Bronchial epithelial cell (primary cell): ENCODE measurements around the gene RPL27A. TPM values are rescaled to one million over a fixed set of nuclear protein-coding genes. Genes with fewer than 3 reads are reported as not detected.

ENCODE experiments used
- DNase-seq: peaks from one replicate; pipeline ENCODE4 v3.0.0-alpha.2; 2010; ENCODE audit warnings: low read depth
- FAIRE-seq: peaks from 2 replicates; lab custom pipeline; 2011; peaks lifted over from hg19 to GRCh38; lab: Jason Lieb, UNC
- H3K27me3 ChIP-seq: 2 replicates; pipeline ENCODE4 v1.5.1; 2011; ENCODE audit warnings: low read length; ENCODE audit not compliant: control insufficient read depth, insufficient read depth
- H3K36me3 ChIP-seq: 2 replicates; pipeline ENCODE4 v1.5.1; 2011; ENCODE audit warnings: low read length; ENCODE audit not compliant: control insufficient read depth, insufficient read depth
- H3K4me3 ChIP-seq: 2 replicates; pipeline ENCODE4 v1.5.1; 2011; ENCODE audit warnings: mild to moderate bottlenecking, low read depth, low read length, control low read depth
- CTCF ChIP-seq: IDR thresholded peaks from 2 replicates; pipeline ENCODE4 v1.5.1; 2011; ENCODE audit warnings: mild to moderate bottlenecking, moderate library complexity, low read length, control low read depth, inconsistent platforms; ENCODE audit not compliant: insufficient read depth, severe bottlenecking
- total RNA-seq: library from RNA; depleted of rRNA; stranded (reverse); fragments of >200 nt; gene quantifications from 2 replicates; pipeline ENCODE4 v1.2.1, GENCODE V29; 2014

The RPL27A gene
- total RNA-seq, 1 donor from 2014 or later = 1,407 TPM

DNA sequence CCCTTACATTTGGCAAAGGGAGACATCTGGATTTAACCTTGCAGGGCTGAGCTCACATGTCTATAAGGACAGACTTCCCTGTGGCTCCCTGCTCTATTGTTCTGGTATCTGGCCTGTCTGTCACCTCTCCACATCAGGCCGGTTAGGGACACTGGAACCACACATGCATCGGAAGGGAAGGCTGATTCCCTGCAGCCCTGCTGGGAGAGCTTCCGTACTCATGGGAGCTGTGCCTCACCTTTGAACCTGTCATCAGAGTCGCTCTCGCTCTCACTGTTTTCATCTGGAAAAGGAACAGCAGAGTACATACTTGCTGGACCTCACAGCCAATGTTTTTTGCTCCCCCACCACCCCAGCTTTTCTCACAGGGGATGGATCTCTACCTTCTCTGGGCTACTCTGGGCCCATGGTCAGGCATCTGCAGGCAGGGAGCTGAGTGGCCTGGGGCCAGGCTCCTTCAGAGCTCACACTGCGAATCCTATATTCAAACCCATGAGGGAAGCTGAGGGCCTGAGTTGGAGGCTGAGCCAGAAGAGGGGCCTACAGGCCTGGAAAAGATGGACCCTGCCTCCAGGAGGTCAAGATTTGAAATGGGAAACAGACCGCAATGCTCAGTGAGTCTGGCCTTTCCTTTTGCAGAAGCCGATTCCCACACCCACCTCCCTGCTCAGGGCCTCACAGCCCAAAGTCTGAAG, 31.3 kb downstream of the RPL27A start:
- FAIRE-seq (no peak), DNase-seq (no peak)
- TF ChIP-seq CTCF = no peak
- H3K4me3 ChIP-seq = no peak overlapping the region
- peaks cover 22% of the 10 kb centered on the region for H3K36me3 ChIP-seq
- no peaks in the 10 kb centered on the region for H3K27me3 ChIP-seq

DNA sequence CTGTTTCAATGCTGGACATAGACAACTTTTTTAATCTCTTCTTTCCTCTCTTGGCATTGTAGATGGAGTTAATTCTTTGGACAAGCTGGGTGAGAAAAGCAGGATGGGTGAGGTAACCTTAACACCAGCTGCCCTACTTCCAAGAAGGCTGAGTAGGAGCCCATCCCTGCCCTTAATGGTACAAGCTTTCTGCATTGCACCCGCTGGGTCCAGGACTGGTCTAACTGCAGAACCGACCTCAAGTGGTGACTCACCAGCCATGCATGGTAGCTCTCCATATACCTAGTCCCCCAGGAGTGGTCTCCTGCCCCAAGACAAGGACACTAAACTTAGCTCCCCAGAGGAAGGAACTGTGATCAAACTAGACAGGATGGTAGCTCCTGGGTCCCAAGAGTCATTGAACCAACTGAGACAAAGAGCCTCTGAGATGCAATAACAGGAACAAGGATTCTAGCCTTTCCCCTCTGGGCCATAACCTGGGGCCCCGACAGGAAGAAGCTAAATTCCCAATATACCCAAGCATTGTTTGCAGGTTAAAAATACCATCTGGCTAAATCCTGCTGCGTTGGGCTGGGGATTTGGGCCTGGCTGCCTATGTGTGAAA, 32.1 kb downstream of the RPL27A start:
- Histone ChIP-seq H3K4me3 (no peak overlapping the region), H3K36me3 (peaks cover 21% of the 10 kb centered on the region), H3K27me3 (no peaks in the 10 kb centered on the region)
- DNase-seq (no peak), FAIRE-seq (no peak)
- no peak for TF ChIP-seq CTCF

GRCh38 chr11:8715501-8715900, 32.9 kb downstream of the RPL27A start:
- no peak for TF ChIP-seq CTCF
- no peak for FAIRE-seq
- peaks cover 20% of the 10 kb centered on the region for H3K36me3 ChIP-seq

GRCh38 chr11:8717544-8717875, 34.9 kb downstream of the RPL27A start:
- Histone ChIP-seq H3K27me3 (no peaks in the 10 kb centered on the region), H3K4me3 (no peak overlapping the region), H3K36me3 (peaks cover 13% of the 10 kb centered on the region)
- no peak for TF ChIP-seq CTCF
- no peak for DNase-seq
- FAIRE-seq = no peak

More at GRCh38 chr11:8715501-8715900, 32.9 kb downstream of the RPL27A start:
- H3K4me3 ChIP-seq = no peak overlapping the region
- H3K27me3 ChIP-seq = no peaks in the 10 kb centered on the region
- no peak for DNase-seq

GRCh38 chr11:8717876-8718753, 35.5 kb downstream of the RPL27A start:
- Histone ChIP-seq H3K4me3 (no peak overlapping the region), H3K36me3 (peaks cover 10% of the 10 kb centered on the region), H3K27me3 (no peaks in the 10 kb centered on the region)
- peak; percentile 93 for FAIRE-seq
- DNase-seq = peak; percentile 76
- no peak for TF ChIP-seq CTCF
